Astrocyte (in vitro differentiated cells and primary cell): Measurements from ENCODE around the gene RPS6KA3. TPM values are rescaled to one million over a fixed set of nuclear protein-coding genes. Genes with fewer than 3 reads are reported as not detected.

Experiments used
- DNase-seq: peaks from one replicate; pipeline ENCODE4 v3.0.0-alpha.2; 2010; ENCODE audit warnings: low read depth
- FAIRE-seq: peaks from 2 replicates; lab custom pipeline; 2011; peaks lifted over from hg19 to GRCh38; lab: Jason Lieb, UNC
- H2AFZ ChIP-seq: 2 replicates; pipeline ENCODE4 v1.6.0; 2012; ENCODE audit warnings: low read depth, low read length, inconsistent platforms
- H3K27ac ChIP-seq: 2 replicates; pipeline ENCODE4 v1.5.1; 2011; ENCODE audit warnings: low read depth, low read length, inconsistent platforms
- H3K27me3 ChIP-seq: 2 replicates; pipeline ENCODE4 v1.6.0; 2011; ENCODE audit warnings: low read length, inconsistent platforms; ENCODE audit not compliant: insufficient read depth
- H3K36me3 ChIP-seq: 2 replicates; pipeline ENCODE4 v1.5.1; 2011; ENCODE audit warnings: low read length, inconsistent platforms; ENCODE audit not compliant: insufficient read depth
- H3K4me1 ChIP-seq: 2 replicates; pipeline ENCODE4 v1.5.1; 2011; ENCODE audit warnings: low read length, inconsistent platforms; ENCODE audit not compliant: insufficient read depth
- H3K4me2 ChIP-seq: 2 replicates; pipeline ENCODE4 v1.6.0; 2012; ENCODE audit warnings: low read length, inconsistent platforms
- H3K4me3 ChIP-seq: 2 replicates; pipeline ENCODE4 v1.5.1; 2011; ENCODE audit warnings: low read depth, mild to moderate bottlenecking, low read length, inconsistent platforms; ENCODE audit not compliant: insufficient read depth
- H3K79me2 ChIP-seq: 2 replicates; pipeline ENCODE4 v1.6.0; 2012; ENCODE audit warnings: mild to moderate bottlenecking, low read length, inconsistent platforms; ENCODE audit not compliant: insufficient read depth
- H3K9ac ChIP-seq: 2 replicates; pipeline ENCODE4 v1.6.0; 2012; ENCODE audit warnings: mild to moderate bottlenecking, low read length, inconsistent platforms
- H3K9me3 ChIP-seq: 2 replicates; pipeline ENCODE4 v1.5.1; 2012; ENCODE audit warnings: low read depth, mild to moderate bottlenecking, low read length, inconsistent platforms; ENCODE audit not compliant: insufficient read depth
- H4K20me1 ChIP-seq: 2 replicates; pipeline ENCODE4 v1.6.0; 2012; ENCODE audit warnings: low read length, inconsistent platforms; ENCODE audit not compliant: insufficient read depth
- H3K27ac Mint-ChIP-seq: one replicate; pipeline ENCODE4 v1.8.0; 2021; ENCODE audit warnings: mild to moderate bottlenecking, mixed read lengths; ENCODE audit not compliant: unreplicated experiment
- H3K27me3 Mint-ChIP-seq: one replicate; pipeline ENCODE4 v1.8.0; 2021; ENCODE audit warnings: low read depth, mixed read lengths; ENCODE audit not compliant: unreplicated experiment
- H3K36me3 Mint-ChIP-seq: one replicate; pipeline ENCODE4 v1.8.0; 2021; ENCODE audit warnings: low read depth, mixed read lengths; ENCODE audit not compliant: unreplicated experiment
- H3K4me1 Mint-ChIP-seq: one replicate; pipeline ENCODE4 v1.8.0; 2021; ENCODE audit warnings: low read depth, mixed read lengths; ENCODE audit not compliant: unreplicated experiment
- H3K4me3 Mint-ChIP-seq: one replicate; pipeline ENCODE4 v1.8.0; 2021; ENCODE audit warnings: mild to moderate bottlenecking, moderate library complexity, mixed read lengths; ENCODE audit not compliant: unreplicated experiment
- H3K9me3 Mint-ChIP-seq: one replicate; pipeline ENCODE4 v1.8.0; 2021; ENCODE audit warnings: mild to moderate bottlenecking, mixed read lengths; ENCODE audit not compliant: unreplicated experiment
- CTCF ChIP-seq: IDR thresholded peaks from 2 replicates; pipeline ENCODE4 v1.5.1; 2011; ENCODE audit warnings: low read depth, mild to moderate bottlenecking, inconsistent platforms, low read length, moderate library complexity; ENCODE audit not compliant: insufficient read depth
- EZH2 ChIP-seq: IDR thresholded peaks from 2 replicates; pipeline ENCODE4 v1.6.1; 2012; ENCODE audit warnings: mild to moderate bottlenecking, low read length, inconsistent platforms; ENCODE audit not compliant: insufficient read depth
- total RNA-seq: library from RNA; stranded (reverse); gene quantifications from 2 replicates; pipeline ENCODE4 v1.2.1, GENCODE V29; 2021

The RPS6KA3 gene
- total RNA-seq, 1 donor from 2014 or later: 34.3 TPM

GRCh38 chrX:20212486-20213089 lies 54.1 kb downstream of the RPS6KA3 start:
- Histone ChIP-seq H3K9me3 (no peaks in the 10 kb centered on the region), H3K36me3 (no peaks in the 10 kb centered on the region), H4K20me1 (no peaks in the 10 kb centered on the region), H3K27me3 (no peaks in the 10 kb centered on the region), H3K4me3 (no peak overlapping the region), H3K4me2 (no peak overlapping the region), H3K4me1 (peaks cover 2% of the 10 kb centered on the region), H3K9ac (no peak overlapping the region), H2AFZ (no peak overlapping the region), H3K79me2 (peaks cover 35% of the 10 kb centered on the region), H3K27ac (no peak overlapping the region)
- H3K9me3 Mint-ChIP-seq: no peaks in the 10 kb centered on the region
- no peaks in the 10 kb centered on the region for H3K36me3 Mint-ChIP-seq
- H3K27ac Mint-ChIP-seq: no peak overlapping the region
- TF ChIP-seq CTCF: no peak
- TF ChIP-seq EZH2: no peak
- no peak for DNase-seq
- no peaks in the 10 kb centered on the region for H3K27me3 Mint-ChIP-seq
- FAIRE-seq: no peak
- H3K4me1 Mint-ChIP-seq: no peaks in the 10 kb centered on the region
- no peak overlapping the region for H3K4me3 Mint-ChIP-seq

GRCh38 chrX:20211261-20211786 lies 55.4 kb downstream of the RPS6KA3 start:
- Histone ChIP-seq H3K27ac (no peak overlapping the region), H2AFZ (no peak overlapping the region), H3K9me3 (no peaks in the 10 kb centered on the region), H3K4me2 (no peak overlapping the region), H4K20me1 (no peaks in the 10 kb centered on the region), H3K4me3 (no peak overlapping the region), H3K9ac (no peak overlapping the region), H3K79me2 (peaks cover 30% of the 10 kb centered on the region), H3K27me3 (no peaks in the 10 kb centered on the region), H3K36me3 (peaks cover 2% of the 10 kb centered on the region), H3K4me1 (no peaks in the 10 kb centered on the region)
- DNase-seq (no peak), FAIRE-seq (no peak)
- no peak for TF ChIP-seq EZH2
- TF ChIP-seq CTCF: no peak
- no peaks in the 10 kb centered on the region for H3K9me3 Mint-ChIP-seq
- H3K4me1 Mint-ChIP-seq: no peaks in the 10 kb centered on the region
- H3K27ac Mint-ChIP-seq: no peak overlapping the region
- H3K4me3 Mint-ChIP-seq: no peak overlapping the region
- peaks cover 2% of the 10 kb centered on the region for H3K36me3 Mint-ChIP-seq
- H3K27me3 Mint-ChIP-seq: no peaks in the 10 kb centered on the region

- TF ChIP-seq CTCF: no peak
- no peak for TF ChIP-seq EZH2
- no peaks in the 10 kb centered on the region for H3K9me3 Mint-ChIP-seq
- DNase-seq (no peak), FAIRE-seq (no peak)
- no peak overlapping the region for H3K4me3 Mint-ChIP-seq
- no peaks in the 10 kb centered on the region for H3K4me1 Mint-ChIP-seq
- Histone ChIP-seq H3K27ac (no peak overlapping the region), H3K4me2 (no peak overlapping the region), H2AFZ (no peak overlapping the region), H3K36me3 (peaks cover 5% of the 10 kb centered on the region), H3K9me3 (no peaks in the 10 kb centered on the region), H3K4me3 (no peak overlapping the region), H3K27me3 (no peaks in the 10 kb centered on the region), H3K9ac (no peak overlapping the region), H3K79me2 (peaks cover 10% of the 10 kb centered on the region), H3K4me1 (no peaks in the 10 kb centered on the region), H4K20me1 (no peaks in the 10 kb centered on the region)
- no peaks in the 10 kb centered on the region for H3K27me3 Mint-ChIP-seq
- no peak overlapping the region for H3K27ac Mint-ChIP-seq
- peaks cover 2% of the 10 kb centered on the region for H3K36me3 Mint-ChIP-seq
These were observed 60.6 kb downstream of the RPS6KA3 start for GRCh38 chrX:20205927-20206708.
